Retina (tissue), 1 donor: Measurements from ENCODE around the gene P2RY4.
"Not testable (repeated sequence)": the region's sequence is repeated elsewhere in the genome, so short reads cannot be mapped to it uniquely, and the experiment has no call there.

Experiments
- DNase-seq: peaks from one replicate; pipeline ENCODE4 v3.0.0-alpha.2; 2016

The P2RY4 gene

DNA sequence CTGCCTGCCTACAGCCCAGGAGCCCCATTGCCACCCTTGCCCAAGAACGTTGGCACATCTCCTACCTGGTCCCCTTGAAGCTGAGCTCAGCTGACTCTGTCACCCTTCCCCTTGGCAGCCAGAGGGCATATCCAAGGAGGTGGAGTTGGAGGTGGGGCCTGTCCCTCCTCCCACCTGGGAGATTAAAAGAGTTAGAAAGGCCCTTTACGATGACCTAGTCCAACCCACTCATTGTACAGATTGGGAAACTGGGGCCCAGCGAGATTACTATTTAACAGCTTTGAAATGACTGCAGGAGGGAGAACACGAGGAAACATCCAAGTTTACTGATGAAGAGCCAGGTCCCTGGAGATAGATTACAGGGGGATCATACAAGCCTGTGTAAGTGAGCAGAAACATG, at the start of gene P2RY4:
Gene P2RY4, minus strand, starts transcription at position 101 of the 400 bp plus-strand sequence. CDS start 580 bp downstream, outside the sequence.
- no peak for DNase-seq

DNA sequence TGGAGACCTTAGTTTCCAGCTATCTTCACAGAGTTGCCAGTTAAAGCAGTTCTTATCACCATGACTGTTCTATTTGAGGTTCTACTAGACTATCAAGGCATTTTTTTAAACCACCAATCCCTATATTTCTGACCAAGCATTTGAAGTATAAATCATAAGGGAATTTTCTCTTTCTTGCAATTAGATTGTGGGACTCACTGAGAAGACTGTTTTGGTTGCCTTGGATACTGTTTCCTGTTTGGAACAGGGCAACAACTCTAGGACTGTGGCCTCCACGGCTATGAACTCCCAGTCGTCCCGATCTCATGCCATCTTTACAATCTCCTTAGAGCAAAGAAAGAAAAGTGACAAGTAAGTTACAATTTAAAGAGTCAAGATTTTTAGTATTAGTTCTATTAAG, 41.7 kb upstream of the P2RY4 start:
- peak; percentile 1 for DNase-seq

DNA sequence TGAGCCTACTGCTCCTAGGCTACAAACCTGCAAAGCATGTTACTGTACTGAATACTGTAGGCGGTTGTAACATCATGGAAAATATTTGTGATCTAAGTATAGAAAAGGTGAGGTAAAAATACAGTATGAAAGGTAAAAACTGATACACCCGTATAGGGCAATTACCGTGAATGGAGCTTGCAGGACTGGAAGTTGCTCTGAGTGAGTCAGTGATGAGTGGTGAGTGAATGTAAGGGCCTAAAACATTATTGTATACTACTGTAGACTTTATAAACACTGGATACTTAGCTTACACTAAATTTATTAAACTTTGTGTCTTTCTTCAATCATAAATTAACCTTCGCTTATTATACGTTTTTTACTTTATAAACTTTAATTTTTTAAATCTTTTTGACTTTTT, 33.6 kb upstream of the P2RY4 start:
- no peak for DNase-seq

DNA sequence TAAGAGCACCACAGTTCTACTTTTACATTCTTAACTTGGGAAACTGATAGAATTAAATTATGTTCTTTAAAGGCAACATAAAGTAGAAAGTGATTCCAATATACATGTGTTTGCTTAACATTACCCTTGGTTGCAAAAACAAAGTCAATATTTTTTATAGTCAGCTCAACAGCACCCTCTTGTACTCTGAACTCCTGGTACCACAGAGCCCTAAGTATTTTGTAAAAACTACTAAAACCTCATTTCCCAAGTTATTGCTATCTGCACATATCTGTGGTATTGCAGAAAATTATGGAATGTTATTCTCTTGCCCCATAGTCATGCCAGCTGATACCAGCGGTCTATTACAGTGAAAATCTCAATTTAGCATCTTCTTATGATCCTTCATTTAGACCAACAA, 32.8 kb upstream of the P2RY4 start:
- no peak for DNase-seq

DNA sequence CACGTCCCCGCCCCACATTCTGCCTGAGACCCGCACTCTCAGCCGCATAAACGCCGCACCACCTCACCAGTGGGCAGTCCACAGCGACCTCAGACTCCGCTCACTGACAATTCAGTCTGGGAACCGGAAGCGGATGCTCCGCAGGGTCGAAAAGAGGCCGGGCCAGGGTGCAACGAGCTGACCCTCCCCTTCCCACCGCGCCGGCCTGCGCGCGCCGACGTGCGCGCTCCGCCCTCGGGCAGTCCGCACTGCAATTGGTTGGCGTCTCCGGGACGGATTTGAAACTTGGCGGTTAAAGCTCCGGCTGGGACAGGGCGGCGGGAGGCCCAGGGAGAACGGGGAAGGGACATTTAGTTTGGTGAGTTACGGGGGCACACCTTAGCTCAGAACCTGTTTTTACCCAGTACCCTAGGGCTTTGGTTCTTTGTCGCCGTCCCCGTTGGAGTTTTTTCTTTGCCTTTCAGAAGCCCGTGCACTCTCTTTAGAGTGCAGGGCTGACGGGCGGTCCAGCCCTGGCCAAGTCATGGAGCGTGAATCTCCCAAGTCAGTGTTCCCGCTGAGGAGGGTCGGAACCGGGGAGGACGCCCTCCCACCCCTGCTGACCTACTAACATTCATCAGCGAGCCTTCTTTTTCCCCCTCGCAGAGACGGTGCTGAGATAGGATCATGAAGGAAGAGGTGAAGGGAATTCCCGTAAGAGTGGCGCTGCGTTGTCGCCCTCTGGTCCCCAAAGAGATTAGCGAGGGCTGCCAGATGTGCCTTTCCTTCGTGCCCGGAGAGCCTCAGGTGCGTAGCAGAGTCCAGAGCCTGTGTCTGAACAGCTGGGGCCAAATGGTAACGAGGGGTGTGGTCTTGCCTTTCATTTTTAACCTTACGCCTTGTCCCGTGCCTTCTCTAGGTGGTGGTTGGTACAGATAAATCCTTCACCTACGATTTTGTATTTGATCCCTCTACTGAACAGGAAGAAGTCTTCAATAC, 30.1 kb upstream of the P2RY4 start, which contains the start of the genes KIF4A and PDZD11:
Gene KIF4A, plus strand, starts transcription at position 312 of the 978 bp plus-strand sequence. Its CDS starts 355 bp downstream, at position 667.
Gene PDZD11, minus strand, starts transcription at position 135 of the 978 bp plus-strand sequence. CDS start 586 bp downstream, outside the sequence.
- peak; percentile 87 for DNase-seq

DNA sequence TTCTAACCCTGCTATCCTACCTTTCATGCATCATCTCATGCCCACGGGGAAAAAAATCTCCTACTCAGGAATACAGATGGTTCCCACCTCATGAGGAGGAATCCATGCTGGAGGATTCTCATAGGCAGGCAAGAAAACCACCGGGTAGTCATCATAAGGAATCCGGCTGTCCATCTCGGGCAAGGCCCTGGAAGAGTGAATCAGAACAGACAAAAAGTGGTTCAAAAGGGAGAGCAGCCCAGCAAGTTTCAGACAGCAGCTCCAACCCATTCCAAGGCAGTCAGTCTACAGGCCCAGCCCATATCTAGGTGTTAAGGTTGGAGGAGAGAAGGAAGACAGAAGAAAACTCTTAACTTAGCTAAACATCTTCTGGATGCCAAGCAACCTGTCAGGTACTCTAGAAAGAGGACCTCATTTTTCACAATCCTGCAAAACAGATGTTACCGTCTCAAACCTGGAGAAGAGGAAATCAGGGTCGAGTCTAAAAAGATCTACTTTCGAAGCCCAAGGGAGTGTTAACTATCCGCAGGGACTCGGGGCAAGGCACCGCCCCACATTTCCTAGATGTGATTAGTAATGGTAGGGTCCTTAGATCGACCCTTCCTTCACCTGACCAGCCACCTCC, 29.3 kb upstream of the P2RY4 start:
- DNase-seq: no peak

DNA sequence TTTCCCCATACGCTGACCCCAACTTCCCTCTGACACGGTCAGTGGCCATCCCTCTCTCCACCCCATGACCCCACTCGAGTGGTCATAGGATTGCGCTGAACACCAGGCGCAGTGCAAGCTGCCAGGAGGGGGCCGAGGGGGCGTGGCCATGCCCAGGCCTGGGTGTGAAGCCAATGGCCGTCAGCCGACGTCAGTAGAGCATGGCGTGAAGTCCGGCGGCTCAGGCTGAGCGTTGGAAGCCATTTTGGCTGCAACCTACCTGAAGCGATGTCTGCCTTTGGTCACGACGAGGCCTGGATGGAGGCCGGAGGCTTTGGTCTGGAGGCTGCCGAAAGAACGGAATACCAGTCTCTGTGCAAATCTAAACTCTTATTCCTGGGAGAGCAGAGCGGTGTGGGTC, 21.9 kb upstream of the P2RY4 start, which contains the start of gene RAB41:
Gene RAB41, plus strand, starts transcription at position 222 of the 400 bp plus-strand sequence. Its CDS starts 46 bp downstream, at position 268.
- no peak for DNase-seq

DNA sequence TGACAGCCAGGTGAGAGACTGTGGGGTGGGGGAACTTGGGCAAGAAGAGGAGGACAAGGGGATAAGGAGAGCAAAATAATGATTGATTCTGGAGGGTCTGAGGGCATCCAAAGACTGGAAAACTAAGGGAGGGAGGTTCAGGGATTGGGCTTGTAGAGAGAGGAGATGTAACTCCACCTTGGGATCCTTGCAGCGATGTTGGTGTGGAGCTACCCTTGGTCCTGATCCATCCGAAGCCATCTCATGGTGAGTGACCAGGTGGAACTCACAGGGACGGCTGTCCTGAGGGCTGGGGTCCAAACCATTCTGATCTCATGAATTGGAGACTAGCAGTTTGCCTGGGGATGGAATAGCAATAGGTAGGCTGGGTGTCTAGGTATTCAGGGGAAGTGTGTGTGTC, 20.6 kb upstream of the P2RY4 start:
- DNase-seq: no peak

DNA sequence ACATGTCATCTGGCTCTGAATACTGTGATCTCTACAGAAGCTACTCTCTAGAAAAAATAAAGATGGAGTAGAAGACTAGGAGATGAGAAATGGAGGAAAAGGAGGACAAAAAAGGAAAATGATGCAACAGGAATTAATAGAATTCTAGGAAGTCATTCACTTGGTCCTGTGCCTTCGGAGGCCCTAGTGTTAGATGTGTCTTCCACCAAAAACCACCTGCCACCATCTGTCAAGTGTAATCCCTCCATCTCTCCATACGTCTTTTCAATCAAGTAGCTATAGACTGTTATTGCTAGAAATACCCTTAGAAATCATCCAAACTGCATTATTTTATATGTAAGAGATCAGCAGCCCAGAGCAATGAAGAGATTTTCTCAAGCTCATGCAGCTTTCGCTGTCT, 19.1 kb upstream of the P2RY4 start:
- no peak for DNase-seq

DNA sequence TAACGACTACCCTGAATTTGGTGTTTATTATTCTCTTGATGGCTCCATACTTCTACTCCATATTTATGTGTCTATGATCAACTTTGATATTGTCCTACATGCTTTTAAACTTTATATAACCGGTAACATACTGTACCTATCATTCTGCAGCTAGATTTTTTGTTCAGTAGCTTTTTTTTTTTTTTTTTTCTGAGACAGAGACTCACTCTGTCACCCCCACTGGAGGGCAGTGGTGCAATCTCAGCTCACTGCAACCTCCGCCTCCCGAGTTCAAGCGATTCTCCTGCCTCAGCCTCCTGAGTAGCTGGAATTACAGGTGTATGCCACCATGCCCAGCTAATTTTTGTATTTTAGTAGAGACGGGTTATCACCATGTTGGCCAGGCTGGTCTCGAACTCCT, 14.0 kb upstream of the P2RY4 start:
- DNase-seq: not testable (repeated sequence)

DNA sequence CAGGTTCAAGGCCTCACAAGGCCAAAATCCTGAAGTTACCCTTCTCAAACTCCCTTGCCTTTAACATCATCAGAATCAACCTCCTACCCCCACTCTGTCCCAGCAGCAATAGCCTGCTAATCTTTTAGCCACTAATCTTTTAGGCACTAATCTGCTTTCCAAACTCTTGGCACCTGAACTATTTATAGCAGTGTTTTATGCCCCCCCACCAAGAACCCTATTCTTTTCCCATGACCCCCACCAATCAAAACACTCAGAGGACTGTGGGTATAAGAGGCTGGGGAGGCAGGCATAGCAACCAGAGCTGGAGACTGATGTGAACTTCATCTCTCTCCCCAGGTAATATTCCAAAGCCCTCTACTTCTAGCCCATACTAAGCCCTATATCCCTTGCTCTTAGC, 8.0 kb upstream of the P2RY4 start, which contains the start of gene ARR3:
Gene ARR3, plus strand, starts transcription at position 301 of the 400 bp plus-strand sequence. CDS start 1,052 bp downstream, outside the sequence.
- DNase-seq: no peak

DNA sequence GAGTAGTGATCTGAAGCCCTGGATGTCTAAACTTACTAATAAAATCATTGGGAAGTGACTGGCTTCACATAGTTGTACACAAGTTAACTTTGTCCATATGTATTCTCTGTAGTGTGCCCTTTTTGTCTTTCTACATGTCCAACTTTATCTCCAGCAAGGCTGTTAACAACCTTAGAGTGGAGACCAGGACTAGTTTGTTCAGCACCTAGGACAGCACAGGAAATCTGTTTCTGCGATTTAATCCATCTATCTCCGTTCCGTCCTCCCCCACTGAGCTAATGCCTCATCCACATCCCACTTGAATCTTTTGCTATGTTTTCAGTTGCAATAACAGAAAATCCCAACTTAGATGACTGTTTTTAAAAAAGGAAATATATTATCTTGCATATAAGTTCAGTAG, 4.8 kb upstream of the P2RY4 start:
- no peak for DNase-seq

DNA sequence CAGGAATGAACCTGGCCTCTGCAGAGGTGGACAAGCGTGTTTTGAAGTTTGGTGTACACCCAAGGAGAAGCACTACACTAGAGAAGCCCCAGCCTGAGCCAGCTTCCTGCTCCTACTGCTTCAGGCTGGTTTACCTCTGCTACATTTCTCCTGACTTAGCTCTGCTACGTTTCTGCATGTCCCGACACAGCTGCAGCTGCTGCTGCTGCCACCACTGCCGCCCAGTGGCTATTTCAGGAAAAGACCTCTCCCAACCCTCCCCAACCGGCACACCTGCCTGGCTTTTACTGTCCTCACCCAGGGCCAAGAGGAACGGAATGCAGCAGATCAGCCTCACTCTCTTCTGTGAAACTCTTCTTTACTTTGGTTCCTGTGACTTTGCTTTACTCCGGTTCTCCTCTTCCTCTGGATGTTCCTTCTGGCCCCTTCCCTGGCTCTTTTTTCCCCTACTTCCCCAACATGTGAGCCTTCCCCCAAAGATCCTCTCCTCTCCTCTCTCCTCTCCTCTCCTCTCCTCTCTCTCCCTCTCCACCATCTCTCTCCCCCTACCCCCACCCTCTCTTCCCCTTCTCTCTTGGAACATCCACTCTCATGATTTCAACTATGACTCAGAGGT, 3.1 kb upstream of the P2RY4 start:
- DNase-seq: peak; percentile 42

DNA sequence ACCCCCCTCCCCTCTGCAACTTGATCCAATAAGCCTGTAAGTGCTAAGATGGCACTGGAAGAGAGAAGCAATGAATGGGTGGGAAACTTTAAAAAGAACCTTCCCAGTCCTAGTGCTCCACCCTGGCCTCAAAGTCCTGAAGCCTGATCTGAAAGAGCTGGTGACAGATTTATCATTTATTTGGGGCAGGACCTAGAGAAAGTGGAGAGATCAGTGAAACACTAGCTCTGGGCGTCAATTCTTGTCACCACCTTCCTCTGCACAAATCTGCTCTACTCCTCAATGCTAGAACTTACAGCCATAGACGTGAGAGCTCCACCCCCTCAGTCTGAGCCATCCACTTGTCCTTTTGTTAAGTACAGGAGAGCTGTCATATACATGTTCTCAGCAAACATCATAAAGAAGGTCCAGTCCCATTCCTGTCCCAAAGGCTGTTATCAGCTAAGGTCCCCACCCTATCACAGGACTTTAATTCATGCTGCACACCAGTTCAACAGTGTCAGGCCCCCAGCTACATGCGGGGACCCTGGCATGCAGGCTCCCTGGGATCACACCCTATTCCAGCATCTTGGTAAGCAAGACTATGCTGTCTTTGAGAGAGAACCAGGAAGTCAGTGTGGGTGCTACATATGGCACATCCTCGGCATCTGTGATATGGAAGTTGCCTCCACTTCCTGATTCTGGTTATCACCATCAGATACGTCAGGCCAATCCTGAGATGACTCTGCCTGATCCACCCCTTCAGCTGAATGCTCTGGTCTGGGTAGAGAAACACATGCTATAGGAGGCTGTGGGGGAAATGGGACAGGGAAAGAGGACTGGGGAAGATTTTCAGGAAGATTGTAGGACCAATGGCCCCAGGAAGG, 2.3 kb downstream of the P2RY4 start:
- no peak for DNase-seq

DNA sequence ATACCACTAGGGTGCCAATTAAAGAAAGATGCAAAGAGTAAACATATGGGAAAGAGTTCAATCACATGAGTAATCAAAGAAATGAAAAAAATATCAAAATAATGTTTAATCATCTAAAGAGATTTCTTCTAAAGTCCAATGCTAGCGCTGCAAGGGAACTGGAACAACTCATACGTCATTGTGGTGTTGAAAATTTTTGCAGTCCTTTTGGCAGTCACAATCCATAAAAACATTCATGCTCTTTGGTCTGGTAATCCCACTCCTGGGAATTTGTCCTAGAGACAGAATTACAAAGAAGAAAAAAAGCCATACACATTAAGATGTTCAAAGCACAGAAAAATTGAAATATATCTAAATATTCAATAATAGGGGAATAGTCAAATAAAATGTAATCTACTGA, 4.6 kb downstream of the P2RY4 start:
- DNase-seq: no peak

DNA sequence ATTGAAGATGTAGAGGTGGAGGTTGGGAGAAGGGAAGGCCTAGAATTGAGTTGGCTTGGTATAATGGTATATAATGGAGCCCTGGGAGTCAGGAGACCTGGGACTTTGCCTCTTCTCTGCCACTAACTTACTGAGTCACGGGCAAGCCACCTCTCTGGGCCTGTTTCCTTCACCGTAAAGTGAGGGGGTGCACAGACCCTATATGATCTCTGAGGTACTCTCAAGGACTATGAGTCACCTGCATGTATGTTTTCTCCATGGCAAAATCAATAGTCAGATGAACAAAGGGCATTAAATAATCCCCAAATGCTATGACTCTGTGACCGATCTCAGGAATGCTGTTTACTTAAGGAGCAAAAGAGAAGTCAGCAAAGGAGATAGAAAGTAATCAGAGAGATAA, 5.1 kb downstream of the P2RY4 start:
- DNase-seq: no peak

DNA sequence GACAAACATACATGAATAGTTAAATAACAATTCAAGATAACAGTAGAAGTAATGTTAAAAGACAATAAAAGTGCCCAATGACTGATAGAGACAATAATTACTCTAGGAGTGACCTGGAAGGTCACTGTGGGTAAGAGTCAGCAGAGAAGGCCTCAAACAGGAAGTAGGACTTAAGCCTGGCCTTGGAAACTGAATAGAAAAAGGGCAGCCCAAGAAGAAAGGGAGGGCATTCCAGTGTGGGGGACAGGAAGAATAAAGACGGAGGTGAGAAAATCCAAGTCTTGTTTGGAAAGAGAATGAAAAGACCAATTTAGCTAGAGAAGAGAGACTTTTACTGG, 6.0 kb downstream of the P2RY4 start:
- no peak for DNase-seq

DNA sequence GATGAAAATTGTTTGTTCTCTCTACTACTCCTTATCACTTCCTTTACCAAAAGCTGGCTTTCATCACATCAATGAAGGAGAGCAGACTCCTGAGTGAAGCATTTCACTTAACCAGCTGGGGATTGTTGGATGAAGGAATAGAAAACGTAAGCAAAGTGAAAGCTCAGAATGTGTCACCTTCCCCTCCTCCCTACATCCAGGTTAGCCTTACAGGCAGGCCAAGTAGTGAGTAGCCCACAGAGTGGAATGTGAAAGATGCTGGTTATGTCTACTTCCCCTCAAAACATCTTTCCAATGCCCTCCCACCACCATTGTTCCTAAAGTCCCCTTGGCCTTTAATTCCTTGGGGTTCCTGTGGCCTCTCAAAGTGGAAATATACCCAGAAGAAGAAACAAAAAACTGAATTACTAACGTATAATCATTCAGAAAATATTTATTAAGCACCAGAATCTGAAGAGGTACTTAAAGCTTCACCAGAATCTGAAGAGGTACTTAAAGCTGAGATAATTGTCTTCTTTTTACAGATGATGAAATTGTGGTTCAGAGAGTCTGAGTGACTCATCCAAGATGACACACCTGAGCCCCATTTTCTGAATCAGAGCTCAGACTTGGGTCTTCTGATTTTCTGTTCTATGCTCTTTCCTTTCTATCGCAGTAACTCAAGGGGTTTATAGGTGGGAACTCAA, 6.5 kb downstream of the P2RY4 start:
- no peak for DNase-seq

DNA sequence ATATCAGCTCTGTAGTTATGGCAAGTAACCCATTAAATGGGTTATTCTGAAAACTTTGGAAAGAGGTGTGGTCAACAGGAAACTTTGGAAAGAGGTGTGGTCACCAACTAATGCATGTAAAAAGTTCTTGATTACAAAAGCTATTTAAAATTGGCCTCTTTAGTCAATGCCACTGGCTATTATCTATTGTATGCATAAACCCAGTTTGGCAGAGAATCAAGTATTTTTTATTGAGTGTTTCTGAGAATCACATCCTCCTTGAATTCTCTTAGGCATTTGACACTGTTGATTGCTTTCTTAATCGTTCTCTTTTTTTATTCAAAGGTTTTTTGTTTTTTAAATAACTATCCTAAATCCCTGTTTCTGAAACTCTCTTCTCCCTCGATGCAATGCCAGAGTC, 7.5 kb downstream of the P2RY4 start:
- DNase-seq: no peak

DNA sequence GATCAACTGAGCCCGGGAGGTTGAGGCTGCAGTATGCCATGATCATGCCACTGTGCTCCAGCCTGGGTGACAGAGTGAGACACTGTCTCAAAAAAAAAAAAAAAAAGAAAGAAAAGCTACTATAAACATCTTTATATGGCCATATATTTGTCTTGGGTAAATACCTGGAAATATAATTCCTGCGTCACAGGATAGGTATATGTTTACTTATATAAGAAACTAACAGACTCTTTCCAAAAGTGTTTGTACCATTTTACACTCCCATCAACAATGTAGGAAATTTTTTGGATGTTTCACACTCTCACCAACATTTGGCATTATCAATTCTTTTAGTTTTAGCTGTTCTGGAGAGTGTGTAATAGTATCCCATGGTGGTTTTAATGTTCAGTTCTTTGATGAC, 12.8 kb downstream of the P2RY4 start:
- no peak for DNase-seq

DNA sequence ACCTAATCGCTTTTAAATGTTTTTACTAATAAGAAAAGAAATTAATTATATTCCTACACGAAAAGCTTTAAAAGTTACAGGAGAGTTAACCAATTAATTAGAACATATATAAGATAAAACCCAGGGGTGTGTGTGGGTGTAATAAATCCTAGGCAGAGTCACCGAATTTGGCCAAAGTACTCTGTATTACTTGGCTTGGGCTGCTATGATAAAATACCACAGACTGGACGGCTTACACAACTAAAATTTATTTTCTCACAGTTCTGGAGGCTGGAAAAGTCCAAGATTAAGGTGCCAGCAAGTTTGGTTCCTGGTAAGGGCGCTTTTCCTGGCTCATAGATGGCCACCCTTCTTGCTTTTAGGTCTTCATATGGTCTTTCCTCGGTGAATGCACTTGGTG, 15.1 kb downstream of the P2RY4 start:
- no peak for DNase-seq

DNA sequence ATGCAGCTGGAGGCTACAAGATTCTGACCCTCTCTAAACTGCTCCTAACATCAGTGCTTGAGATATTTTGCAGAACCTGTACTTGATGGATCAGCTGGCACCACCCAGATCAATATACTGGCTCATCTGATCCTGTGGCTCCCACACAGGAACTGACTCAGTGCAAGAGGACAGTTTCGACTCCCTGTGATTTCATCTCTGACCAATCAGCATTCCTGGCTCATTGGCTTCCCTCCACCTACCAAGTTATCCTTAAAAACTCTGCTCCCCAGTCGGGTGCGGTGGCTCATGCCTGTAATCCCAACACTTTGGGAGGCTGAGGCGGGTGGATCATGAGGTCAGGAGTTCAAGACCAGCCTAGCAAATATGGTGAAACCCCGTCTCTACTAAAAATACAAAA, 16.4 kb downstream of the P2RY4 start:
- not testable (repeated sequence) for DNase-seq
